Calu3 (cell line): ENCODE data around the gene RPTOR. TPM values are rescaled to one million over a fixed set of nuclear protein-coding genes. Genes with fewer than 3 reads are reported as not detected.

Experiments
- BruUV-seq: library from RNA; stranded (reverse); fragments of 400-500 nt; replicated peaks from 2 replicates; lab custom pipeline; 2021; lab: Mats Ljungman, UMichigan
- CTCF ChIA-PET: fragments of 300-600 bp; sonication (Branson Sonifier 250); formaldehyde crosslinking; loops from one replicate; lab custom pipeline; 2022; ENCODE audit warnings: antibody characterized with exemption; lab: Charles Lee
- DNase-seq: peaks from one replicate; pipeline ENCODE4 v3.0.0; 2022
- H3K27ac Mint-ChIP-seq: one replicate; pipeline ENCODE4 v1.8.0; 2022; ENCODE audit warnings: mixed read lengths; ENCODE audit not compliant: unreplicated experiment
- H3K27me3 Mint-ChIP-seq: one replicate; pipeline ENCODE4 v1.8.0; 2022; ENCODE audit warnings: mixed read lengths; ENCODE audit not compliant: unreplicated experiment
- H3K36me3 Mint-ChIP-seq: one replicate; pipeline ENCODE4 v1.8.0; 2022; ENCODE audit warnings: mild to moderate bottlenecking, moderate library complexity, mixed read lengths; ENCODE audit not compliant: insufficient read depth, unreplicated experiment
- H3K4me1 Mint-ChIP-seq: one replicate; pipeline ENCODE4 v1.8.0; 2022; ENCODE audit warnings: mild to moderate bottlenecking, low read depth, mixed read lengths; ENCODE audit not compliant: unreplicated experiment
- H3K4me3 Mint-ChIP-seq: one replicate; pipeline ENCODE4 v1.8.0; 2022; ENCODE audit warnings: mild to moderate bottlenecking, low read depth, moderate library complexity, mixed read lengths; ENCODE audit not compliant: unreplicated experiment
- H3K9me3 Mint-ChIP-seq: one replicate; pipeline ENCODE4 v1.8.0; 2022; ENCODE audit warnings: low read depth, mixed read lengths; ENCODE audit not compliant: unreplicated experiment
- CTCF ChIP-seq: fragments of 200-600 bp; IDR thresholded peaks from one replicate; pipeline ENCODE4 v1.8.0; 2022; ENCODE audit warnings: antibody characterized with exemption; ENCODE audit not compliant: unreplicated experiment
- intact Hi-C: fragments of 100-400 bp; cut with micrococcal nuclease; formaldehyde crosslinking; loops from one replicate; pipeline ENCODE4 v1.10.0; 2022; ENCODE audit not compliant: unreplicated experiment
- total RNA-seq: library from RNA; stranded (reverse); gene quantifications from 2 replicates; pipeline ENCODE4 v1.2.3, GENCODE V29; 2022

RPTOR gene
- total RNA-seq, 1 experiment from 2014 or later, result 41.8 TPM

GRCh38 chr17:80826955-80827645 lies 282.5 kb downstream of the RPTOR start:
- Mint-ChIP-seq H3K4me3 (no peak overlapping the region), H3K4me1 (no peaks in the 10 kb centered on the region), H3K27ac (no peak overlapping the region), H3K9me3 (no peaks in the 10 kb centered on the region), H3K27me3 (no peaks in the 10 kb centered on the region), H3K36me3 (peaks cover 16% of the 10 kb centered on the region)
- BruUV-seq, result no TSS peak
- CTCF ChIA-PET, result no interaction called here
- intact Hi-C loops, result no loop called here
- no peak for DNase-seq
- TF ChIP-seq CTCF, result no peak

- CTCF ChIA-PET, result no interaction called here
- TF ChIP-seq CTCF, result no peak
Measured at GRCh38 chr17:80827646-80828643, 283.3 kb downstream of the RPTOR start.

DNA sequence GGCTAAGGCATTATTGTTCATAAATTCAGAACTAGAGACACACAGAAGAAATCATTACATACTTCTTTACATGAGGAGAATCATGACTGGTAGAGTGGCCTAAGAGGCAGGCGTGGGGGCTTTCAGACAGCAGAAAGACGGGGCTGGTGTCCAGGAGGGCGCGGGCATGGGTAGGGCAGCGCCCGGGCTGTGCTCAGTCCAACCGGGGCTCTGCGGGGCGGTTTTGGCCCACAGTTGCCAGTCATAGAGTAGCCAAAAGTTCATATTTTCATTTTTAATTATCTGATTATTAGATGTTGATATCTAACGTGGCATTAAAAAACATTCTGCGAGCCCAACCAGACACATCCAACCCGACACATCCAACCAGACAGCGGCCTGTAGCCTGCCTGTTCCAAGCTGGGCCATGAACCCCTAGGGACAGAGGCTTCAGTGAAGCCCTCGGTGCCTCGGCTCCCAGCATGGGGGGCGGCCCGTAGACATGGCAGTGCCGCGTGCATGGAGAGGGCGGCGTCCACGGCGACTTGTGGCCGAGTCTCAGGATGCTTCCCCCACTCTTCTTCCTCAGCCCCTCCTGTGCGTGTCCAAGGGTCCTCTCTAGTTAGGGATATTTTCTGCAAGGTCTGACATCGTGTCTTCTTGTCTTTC lies 284.7 kb downstream of the RPTOR start:
- Mint-ChIP-seq H3K9me3 (no peaks in the 10 kb centered on the region), H3K4me3 (no peak overlapping the region), H3K4me1 (peaks cover 20% of the 10 kb centered on the region), H3K27ac (no peak overlapping the region), H3K27me3 (no peaks in the 10 kb centered on the region), H3K36me3 (peaks cover 23% of the 10 kb centered on the region)
- intact Hi-C loops, result no loop called here
- DNase-seq, result no peak
- BruUV-seq, result no TSS peak
- TF ChIP-seq CTCF, result no peak
- CTCF ChIA-PET, result no interaction called here

More at GRCh38 chr17:80827646-80828643, 283.3 kb downstream of the RPTOR start:
- Mint-ChIP-seq H3K27me3 (no peaks in the 10 kb centered on the region), H3K4me3 (no peak overlapping the region), H3K9me3 (no peaks in the 10 kb centered on the region), H3K27ac (no peak overlapping the region), H3K36me3 (peaks cover 11% of the 10 kb centered on the region), H3K4me1 (peaks cover 7% of the 10 kb centered on the region)
- DNase-seq, result no peak
- intact Hi-C loops, result no loop called here
- BruUV-seq, result no TSS peak

GRCh38 chr17:80830020-80830780 lies 285.6 kb downstream of the RPTOR start:
- intact Hi-C loops, result no loop called here
- Mint-ChIP-seq H3K9me3 (no peaks in the 10 kb centered on the region), H3K27me3 (no peaks in the 10 kb centered on the region), H3K36me3 (peaks cover 24% of the 10 kb centered on the region), H3K27ac (no peak overlapping the region), H3K4me1 (peaks cover 21% of the 10 kb centered on the region), H3K4me3 (no peak overlapping the region)
- no peak for TF ChIP-seq CTCF
- no peak for DNase-seq
- BruUV-seq, result no TSS peak
- CTCF ChIA-PET, result no interaction called here
